ENCODE data around the gene TCEAL7.
"Not testable (repeated sequence)": the region's sequence is repeated elsewhere in the genome, so short reads cannot be mapped to it uniquely, and the experiment has no call there.

The TCEAL7 gene

DNA sequence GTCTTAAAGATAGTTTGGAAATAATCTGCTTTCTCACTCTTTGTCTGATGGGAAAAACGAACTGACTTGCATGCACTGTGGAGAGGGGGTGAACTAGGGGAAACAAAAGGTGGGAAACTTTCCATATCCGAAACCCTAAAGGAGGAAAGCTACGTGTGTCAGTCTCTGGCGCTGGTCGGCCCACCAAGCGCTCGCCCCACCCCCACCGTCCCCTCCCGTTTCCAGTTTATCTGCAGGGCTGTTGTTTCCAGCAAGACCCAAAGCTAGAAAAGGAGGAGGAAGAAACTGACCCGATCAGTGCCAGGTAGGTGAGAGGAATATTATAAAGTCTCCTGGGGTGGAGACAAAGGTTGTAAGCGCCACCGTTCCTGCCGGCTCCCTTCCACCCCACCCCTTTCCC, 26.8 kb downstream of the TCEAL7 start:
- TF ChIP-seq, protein P1, sequence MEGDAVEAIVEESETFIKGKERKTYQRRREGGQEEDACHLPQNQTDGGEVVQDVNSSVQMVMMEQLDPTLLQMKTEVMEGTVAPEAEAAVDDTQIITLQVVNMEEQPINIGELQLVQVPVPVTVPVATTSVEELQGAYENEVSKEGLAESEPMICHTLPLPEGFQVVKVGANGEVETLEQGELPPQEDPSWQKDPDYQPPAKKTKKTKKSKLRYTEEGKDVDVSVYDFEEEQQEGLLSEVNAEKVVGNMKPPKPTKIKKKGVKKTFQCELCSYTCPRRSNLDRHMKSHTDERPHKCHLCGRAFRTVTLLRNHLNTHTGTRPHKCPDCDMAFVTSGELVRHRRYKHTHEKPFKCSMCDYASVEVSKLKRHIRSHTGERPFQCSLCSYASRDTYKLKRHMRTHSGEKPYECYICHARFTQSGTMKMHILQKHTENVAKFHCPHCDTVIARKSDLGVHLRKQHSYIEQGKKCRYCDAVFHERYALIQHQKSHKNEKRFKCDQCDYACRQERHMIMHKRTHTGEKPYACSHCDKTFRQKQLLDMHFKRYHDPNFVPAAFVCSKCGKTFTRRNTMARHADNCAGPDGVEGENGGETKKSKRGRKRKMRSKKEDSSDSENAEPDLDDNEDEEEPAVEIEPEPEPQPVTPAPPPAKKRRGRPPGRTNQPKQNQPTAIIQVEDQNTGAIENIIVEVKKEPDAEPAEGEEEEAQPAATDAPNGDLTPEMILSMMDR (IDR thresholded peaks at IDR 0.05; ENCODE audit: insufficient read depth, missing control alignments): no peak
- FAIRE-seq (no peak), DNase-seq (ENCODE audit: insufficient read length, low spot score) (no peak)

DNA sequence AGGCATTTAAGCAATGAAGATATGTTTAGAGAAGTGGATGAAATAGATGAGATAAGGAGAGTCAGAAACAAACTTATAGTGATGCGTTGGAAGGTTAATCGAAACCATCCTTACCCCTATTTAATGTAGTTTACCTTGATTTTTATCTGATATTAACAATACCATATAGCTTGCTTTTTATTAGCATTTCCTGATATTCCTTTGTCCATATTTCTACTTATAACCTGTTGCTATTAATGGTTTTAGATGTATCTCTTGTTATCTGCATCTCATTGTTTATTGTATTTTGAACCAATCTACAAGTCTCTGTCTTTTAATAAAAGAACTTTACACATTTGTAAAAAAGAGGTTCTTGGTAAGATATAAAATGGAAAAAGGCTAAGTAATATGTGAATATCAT, 27.8 kb downstream of the TCEAL7 start:
- no peak for DNase-seq (ENCODE audit: insufficient read length, low spot score)
- no peak for FAIRE-seq
- TF ChIP-seq, protein P1 (IDR thresholded peaks at IDR 0.05; ENCODE audit: insufficient read depth, missing control alignments): no peak

DNA sequence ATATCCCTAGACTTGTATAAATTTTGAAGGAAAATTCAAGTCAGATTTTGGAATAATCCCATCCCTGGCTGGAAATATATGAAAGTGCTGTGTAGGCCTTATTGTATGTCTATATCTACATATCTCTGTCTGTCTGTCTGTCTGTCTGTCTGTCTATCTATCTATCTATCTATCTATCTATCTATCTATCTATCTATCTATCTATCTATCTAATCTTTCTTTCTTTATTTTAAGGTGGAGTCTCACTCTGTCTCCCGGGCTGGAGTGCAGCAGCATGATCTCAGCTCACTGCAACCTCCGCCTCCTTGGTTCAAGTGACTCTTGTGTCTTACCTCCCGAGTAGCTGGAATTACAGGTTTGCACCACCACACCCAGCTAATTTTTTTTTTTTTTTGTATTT, 29.6 kb downstream of the TCEAL7 start:
- FAIRE-seq; DNase-seq (ENCODE audit: insufficient read length, low spot score): not testable (repeated sequence)

DNA sequence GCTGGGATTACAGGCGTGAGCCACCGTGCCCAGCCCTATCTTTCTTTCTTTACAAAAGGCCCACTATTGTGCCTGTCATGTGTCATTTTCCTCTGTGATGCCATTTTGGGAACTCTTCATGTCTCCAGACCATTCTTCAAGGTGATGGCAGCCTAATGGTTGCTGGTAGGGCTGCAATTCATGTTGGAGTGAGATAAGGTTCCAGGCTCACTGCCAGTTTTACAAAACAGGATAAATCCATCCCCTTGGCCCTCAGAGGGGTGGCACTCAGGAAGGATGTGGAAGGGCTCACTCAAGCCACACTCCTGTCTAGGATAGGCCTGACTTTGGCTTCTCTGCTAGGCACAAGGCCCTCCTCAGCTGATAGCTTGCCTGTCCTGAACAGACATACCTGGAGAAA, 30.1 kb downstream of the TCEAL7 start:
- DNase-seq (ENCODE audit: insufficient read length, low spot score) (no peak), FAIRE-seq (no peak)
- TF ChIP-seq, protein P1 (IDR thresholded peaks at IDR 0.05; ENCODE audit: insufficient read depth, missing control alignments): no peak

DNA sequence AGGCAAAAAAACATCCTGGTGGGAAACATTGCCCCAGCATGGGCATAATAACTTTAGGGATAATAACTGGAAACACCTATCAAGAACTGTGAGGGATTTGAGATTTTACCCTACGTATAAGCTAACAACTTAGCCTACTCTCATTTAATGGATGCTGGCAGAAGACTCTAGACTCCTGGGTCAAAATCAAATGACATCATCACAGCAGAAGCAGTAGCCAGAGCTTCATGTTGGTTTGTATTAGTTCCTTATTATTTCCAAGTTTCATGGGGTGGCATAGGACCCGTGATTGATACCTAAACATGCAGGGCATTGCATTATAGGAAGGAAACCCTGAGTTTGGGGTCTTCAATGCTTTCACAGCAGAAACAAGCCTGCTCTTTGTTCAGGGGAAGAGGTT, 30.9 kb downstream of the TCEAL7 start:
- TF ChIP-seq, protein P1 (IDR thresholded peaks at IDR 0.05; ENCODE audit: insufficient read depth, missing control alignments): no peak
- DNase-seq (ENCODE audit: insufficient read length, low spot score): no peak
- no peak for FAIRE-seq

DNA sequence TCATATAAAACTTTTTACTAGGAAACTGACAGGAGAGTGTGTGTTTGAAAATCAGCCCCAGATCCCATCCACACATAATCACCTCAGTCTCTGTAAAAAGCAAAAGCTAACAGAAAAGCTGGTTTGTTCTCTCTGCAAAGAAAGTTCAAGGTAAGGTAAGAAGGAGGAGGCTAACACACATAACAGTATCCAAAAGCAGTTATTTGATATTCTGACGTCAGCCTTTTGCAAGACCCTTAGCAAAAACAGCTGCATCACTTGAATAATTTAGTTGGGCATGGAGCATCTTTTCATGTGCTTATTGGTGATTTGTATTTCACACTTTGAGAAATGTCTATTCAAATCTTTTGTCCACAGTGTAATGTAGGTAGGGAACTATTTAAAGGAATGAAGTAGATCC, 31.8 kb downstream of the TCEAL7 start:
- DNase-seq (ENCODE audit: insufficient read length, low spot score) (no peak), FAIRE-seq (no peak)
- TF ChIP-seq, protein P1 (IDR thresholded peaks at IDR 0.05; ENCODE audit: insufficient read depth, missing control alignments): no peak

DNA sequence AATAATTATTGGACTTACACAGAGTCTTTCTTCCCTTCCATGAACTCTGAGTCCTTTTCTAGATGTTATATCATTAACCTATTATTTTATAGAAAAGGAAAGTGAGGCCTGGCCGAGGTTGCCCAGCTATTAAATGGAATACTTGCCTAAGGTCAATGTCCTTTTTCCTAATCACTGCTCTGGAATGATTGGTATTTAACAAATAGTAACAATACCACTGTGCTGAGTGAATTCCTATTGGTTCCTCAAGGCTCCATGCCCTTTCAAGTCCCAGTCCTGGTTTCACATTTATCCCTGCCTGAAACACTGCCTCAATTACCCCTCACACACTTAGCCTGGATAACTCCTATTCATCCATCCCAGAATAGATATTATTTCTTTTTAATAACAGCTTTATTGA, 32.4 kb downstream of the TCEAL7 start:
- FAIRE-seq (no peak), DNase-seq (ENCODE audit: insufficient read length, low spot score) (no peak)
- TF ChIP-seq, protein P1 (IDR thresholded peaks at IDR 0.05; ENCODE audit: insufficient read depth, missing control alignments): no peak

DNA sequence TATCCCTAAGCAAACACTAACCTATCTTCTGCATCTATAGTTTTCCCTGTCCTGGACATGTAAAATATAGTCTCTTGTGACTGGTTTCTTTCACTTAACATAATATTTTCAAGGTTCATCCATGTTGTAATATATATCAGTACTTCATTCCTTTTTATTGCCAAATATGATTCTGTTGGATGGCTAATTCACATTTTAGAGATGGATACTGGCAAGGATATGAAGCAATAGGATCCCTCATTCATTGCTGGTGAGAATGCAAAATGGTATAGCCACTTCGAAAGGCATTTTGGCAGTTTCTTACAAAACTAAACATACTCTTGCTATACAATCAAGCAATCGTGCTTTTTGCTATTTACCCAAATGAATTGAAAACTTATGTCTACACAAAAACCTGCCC, 33.0 kb downstream of the TCEAL7 start:
- TF ChIP-seq, protein P1 (IDR thresholded peaks at IDR 0.05; ENCODE audit: insufficient read depth, missing control alignments): no peak
- DNase-seq (ENCODE audit: insufficient read length, low spot score) (no peak), FAIRE-seq (no peak)
